Measurements from ENCODE around the gene RRP8. TPM values are rescaled to one million over a fixed set of nuclear protein-coding genes. Genes with fewer than 3 reads are reported as not detected.

Gene RRP8
- polyA plus RNA-seq (23.4 and 26.4 TPM in 2 replicates), polyA minus RNA-seq (27.5 and 33.5 TPM in 2 replicates)

DNA sequence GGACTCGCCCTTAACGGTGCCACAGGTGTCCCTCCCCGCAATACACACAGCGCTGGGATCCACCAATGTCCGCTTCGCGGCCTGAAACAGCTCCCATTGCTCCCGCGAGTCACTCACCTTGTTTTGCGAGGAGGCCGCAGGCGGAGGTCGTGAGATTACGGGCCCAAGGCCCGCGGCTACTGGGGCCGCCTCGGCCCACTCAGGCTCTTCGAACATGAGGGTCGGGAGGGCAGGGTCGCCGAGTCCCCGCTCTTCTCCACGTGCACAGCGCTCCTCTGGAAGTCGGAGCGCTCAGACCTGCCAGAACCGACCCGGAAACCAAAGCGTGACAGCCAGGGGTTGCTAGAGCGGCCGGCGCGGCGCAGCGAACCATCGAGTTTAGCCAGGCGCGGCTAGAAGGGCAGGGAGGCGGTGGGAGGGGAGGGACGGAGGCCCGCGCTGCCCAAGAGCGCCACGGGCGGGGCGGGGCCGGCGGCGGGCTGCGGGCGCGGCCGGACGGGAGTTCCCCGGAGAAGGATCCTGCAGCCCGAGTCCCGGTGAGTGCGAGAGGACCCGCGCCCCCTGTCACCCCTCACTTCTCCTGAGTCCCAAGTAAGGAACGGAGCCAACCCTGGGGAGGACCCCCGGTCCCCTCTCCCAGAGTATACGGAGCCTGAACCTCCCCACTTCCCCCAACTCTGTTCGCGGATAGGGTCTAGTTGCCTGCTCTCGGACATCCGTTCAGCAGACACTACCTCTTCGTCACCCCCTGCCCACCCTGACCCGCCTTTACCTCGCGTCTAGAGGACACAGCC is at the start of gene RRP8, which contains the start of gene ILK:
Gene RRP8 (minus strand): TSS at position 330 of the 794 bp plus-strand sequence. CDS start 114 bp downstream, at position 216.
Gene ILK (plus strand): TSS at position 488 of the 794 bp plus-strand sequence. CDS start 498 bp downstream, outside the sequence.
- TF ChIP-seq, protein P1, sequence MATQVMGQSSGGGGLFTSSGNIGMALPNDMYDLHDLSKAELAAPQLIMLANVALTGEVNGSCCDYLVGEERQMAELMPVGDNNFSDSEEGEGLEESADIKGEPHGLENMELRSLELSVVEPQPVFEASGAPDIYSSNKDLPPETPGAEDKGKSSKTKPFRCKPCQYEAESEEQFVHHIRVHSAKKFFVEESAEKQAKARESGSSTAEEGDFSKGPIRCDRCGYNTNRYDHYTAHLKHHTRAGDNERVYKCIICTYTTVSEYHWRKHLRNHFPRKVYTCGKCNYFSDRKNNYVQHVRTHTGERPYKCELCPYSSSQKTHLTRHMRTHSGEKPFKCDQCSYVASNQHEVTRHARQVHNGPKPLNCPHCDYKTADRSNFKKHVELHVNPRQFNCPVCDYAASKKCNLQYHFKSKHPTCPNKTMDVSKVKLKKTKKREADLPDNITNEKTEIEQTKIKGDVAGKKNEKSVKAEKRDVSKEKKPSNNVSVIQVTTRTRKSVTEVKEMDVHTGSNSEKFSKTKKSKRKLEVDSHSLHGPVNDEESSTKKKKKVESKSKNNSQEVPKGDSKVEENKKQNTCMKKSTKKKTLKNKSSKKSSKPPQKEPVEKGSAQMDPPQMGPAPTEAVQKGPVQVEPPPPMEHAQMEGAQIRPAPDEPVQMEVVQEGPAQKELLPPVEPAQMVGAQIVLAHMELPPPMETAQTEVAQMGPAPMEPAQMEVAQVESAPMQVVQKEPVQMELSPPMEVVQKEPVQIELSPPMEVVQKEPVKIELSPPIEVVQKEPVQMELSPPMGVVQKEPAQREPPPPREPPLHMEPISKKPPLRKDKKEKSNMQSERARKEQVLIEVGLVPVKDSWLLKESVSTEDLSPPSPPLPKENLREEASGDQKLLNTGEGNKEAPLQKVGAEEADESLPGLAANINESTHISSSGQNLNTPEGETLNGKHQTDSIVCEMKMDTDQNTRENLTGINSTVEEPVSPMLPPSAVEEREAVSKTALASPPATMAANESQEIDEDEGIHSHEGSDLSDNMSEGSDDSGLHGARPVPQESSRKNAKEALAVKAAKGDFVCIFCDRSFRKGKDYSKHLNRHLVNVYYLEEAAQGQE (IDR thresholded peaks at IDR 0.05; ENCODE audit: borderline replicate concordance) = no peak
- TF ChIP-seq RAD21 (conservative IDR thresholded peaks at IDR 0.05) (peak; percentile 29), POLR2AphosphoS5 (IDR thresholded peaks at IDR 0.05) (peak; percentile 66), EP300 (conservative IDR thresholded peaks at IDR 0.05; ENCODE audit: poor library complexity, severe bottlenecking) (peak; percentile 18), EZH2 (IDR thresholded peaks at IDR 0.05; ENCODE audit: borderline replicate concordance, insufficient read depth, low read length, poor library complexity, severe bottlenecking) (no peak), MXI1 (conservative IDR thresholded peaks at IDR 0.05; ENCODE audit: poor library complexity, severe bottlenecking) (peak; percentile 95), TAF1 (IDR thresholded peaks at IDR 0.05; ENCODE audit: low read depth) (peak; percentile 43), SMC3 (conservative IDR thresholded peaks at IDR 0.05; ENCODE audit: poor library complexity) (peak; percentile 29)
- TF ChIP-seq, protein P2, sequence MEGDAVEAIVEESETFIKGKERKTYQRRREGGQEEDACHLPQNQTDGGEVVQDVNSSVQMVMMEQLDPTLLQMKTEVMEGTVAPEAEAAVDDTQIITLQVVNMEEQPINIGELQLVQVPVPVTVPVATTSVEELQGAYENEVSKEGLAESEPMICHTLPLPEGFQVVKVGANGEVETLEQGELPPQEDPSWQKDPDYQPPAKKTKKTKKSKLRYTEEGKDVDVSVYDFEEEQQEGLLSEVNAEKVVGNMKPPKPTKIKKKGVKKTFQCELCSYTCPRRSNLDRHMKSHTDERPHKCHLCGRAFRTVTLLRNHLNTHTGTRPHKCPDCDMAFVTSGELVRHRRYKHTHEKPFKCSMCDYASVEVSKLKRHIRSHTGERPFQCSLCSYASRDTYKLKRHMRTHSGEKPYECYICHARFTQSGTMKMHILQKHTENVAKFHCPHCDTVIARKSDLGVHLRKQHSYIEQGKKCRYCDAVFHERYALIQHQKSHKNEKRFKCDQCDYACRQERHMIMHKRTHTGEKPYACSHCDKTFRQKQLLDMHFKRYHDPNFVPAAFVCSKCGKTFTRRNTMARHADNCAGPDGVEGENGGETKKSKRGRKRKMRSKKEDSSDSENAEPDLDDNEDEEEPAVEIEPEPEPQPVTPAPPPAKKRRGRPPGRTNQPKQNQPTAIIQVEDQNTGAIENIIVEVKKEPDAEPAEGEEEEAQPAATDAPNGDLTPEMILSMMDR (IDR thresholded peaks at IDR 0.05; ENCODE audit: poor library complexity, severe bottlenecking) = peak; percentile 32
- Histone ChIP-seq H3K27me3 (ENCODE audit: insufficient read depth, low read depth, low read length) (no peaks in the 10 kb centered on the region), H3K9me3 (ENCODE audit: low read length) (no peaks in the 10 kb centered on the region), H2AFZ (ENCODE audit: low read depth, low read length) (peak within 1 kb of the TSS; percentile 79), H3K9me2 (ENCODE audit: insufficient read depth, low read length) (no peaks in the 10 kb centered on the region), H3F3A (ENCODE audit: insufficient read depth, low read length, poor library complexity, severe bottlenecking) (peaks cover 5% of the 10 kb centered on the region), H3K27ac (ENCODE audit: low read length) (peak within 1 kb of the TSS; percentile 69), H3K36me3 (ENCODE audit: insufficient read depth, low read length) (peaks cover 3% of the 10 kb centered on the region), H3K9ac (ENCODE audit: low read length) (peak within 1 kb of the TSS; percentile 72), H3K4me3 (ENCODE audit: low read length) (peak within 1 kb of the TSS; percentile 86), H3K79me2 (replicated peaks; ENCODE audit: insufficient read depth, low read length) (peaks cover 39% of the 10 kb centered on the region), H4K20me1 (ENCODE audit: insufficient read depth) (no peaks in the 10 kb centered on the region), H3K4me2 (ENCODE audit: low read length) (peak within 1 kb of the TSS; percentile 90)

DNA sequence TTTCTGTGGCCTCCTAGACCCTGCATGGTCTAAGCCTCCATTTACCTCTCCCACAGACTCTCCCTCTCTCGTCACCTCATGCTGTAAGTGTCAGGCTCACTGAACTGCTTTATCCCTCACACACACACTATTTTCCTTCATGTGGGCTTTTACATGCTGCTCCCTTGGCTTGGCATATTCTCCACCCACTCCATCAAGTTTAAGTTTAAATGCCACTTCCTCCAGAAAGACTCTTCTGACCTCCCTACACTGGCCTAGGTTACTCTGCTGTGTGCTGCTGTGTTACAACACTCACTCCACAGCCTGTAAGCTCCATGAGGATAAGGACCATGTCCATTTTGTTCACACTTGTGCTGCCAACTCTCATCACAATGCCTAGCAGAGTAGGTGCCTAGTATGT is 49.7 kb upstream of the RRP8 start:
- no peaks in the 10 kb centered on the region for H3K27me3 ChIP-seq (ENCODE audit: insufficient read depth, low read depth, low read length)
- H3K4me2 ChIP-seq (ENCODE audit: low read length) = peak overlapping the region; percentile 43
- no peaks in the 10 kb centered on the region for H3F3A ChIP-seq (ENCODE audit: insufficient read depth, low read length, poor library complexity, severe bottlenecking)
- no peak overlapping the region for H2AFZ ChIP-seq (ENCODE audit: low read depth, low read length)
- peaks cover 82% of the 10 kb centered on the region for H3K79me2 ChIP-seq (replicated peaks; ENCODE audit: insufficient read depth, low read length)
- TF ChIP-seq MXI1 (conservative IDR thresholded peaks at IDR 0.05; ENCODE audit: poor library complexity, severe bottlenecking) = no peak
- TF ChIP-seq, protein P1 (IDR thresholded peaks at IDR 0.05; ENCODE audit: borderline replicate concordance) = no peak
- no peak for TF ChIP-seq POLR2AphosphoS5 (IDR thresholded peaks at IDR 0.05)
- TF ChIP-seq, protein P2 (IDR thresholded peaks at IDR 0.05; ENCODE audit: poor library complexity, severe bottlenecking) = no peak
- no peak for TF ChIP-seq EP300 (conservative IDR thresholded peaks at IDR 0.05; ENCODE audit: poor library complexity, severe bottlenecking)
- TF ChIP-seq SMC3 (conservative IDR thresholded peaks at IDR 0.05; ENCODE audit: poor library complexity) = no peak
- no peak for TF ChIP-seq EZH2 (IDR thresholded peaks at IDR 0.05; ENCODE audit: borderline replicate concordance, insufficient read depth, low read length, poor library complexity, severe bottlenecking)
- no peak for TF ChIP-seq TAF1 (IDR thresholded peaks at IDR 0.05; ENCODE audit: low read depth)
- no peak for TF ChIP-seq RAD21 (conservative IDR thresholded peaks at IDR 0.05)
- peaks cover 18% of the 10 kb centered on the region for H4K20me1 ChIP-seq (ENCODE audit: insufficient read depth)
- H3K9me3 ChIP-seq (ENCODE audit: low read length) = no peaks in the 10 kb centered on the region
- no peak overlapping the region for H3K9ac ChIP-seq (ENCODE audit: low read length)
- H3K4me3 ChIP-seq (ENCODE audit: low read length) = peak overlapping the region; percentile 84
- no peaks in the 10 kb centered on the region for H3K36me3 ChIP-seq (ENCODE audit: insufficient read depth, low read length)
- no peaks in the 10 kb centered on the region for H3K9me2 ChIP-seq (ENCODE audit: insufficient read depth, low read length)
- H3K27ac ChIP-seq (ENCODE audit: low read length) = no peak overlapping the region

Measured in neural cell (in vitro differentiated cells).